NCI-H510A (cell line): Measurements from ENCODE around the gene SKIC3.

Experiments
- DNase-seq: peaks from one replicate; lab custom pipeline; 2025; lab: John Stamatoyannopoulos, UW

SKIC3 gene

GRCh38 chr5:95531491-95531890 is 23.3 kb downstream of the SKIC3 start:
- no peak for DNase-seq

GRCh38 chr5:95530416-95530815 is 24.4 kb downstream of the SKIC3 start:
- no peak for DNase-seq

- no peak for DNase-seq
These were observed 26.2 kb downstream of the SKIC3 start for GRCh38 chr5:95528565-95528964.

- no peak for DNase-seq
These were observed 27.9 kb downstream of the SKIC3 start for GRCh38 chr5:95526871-95527270.

- no peak for DNase-seq
These were observed 30.4 kb downstream of the SKIC3 start for GRCh38 chr5:95524423-95524822.

- DNase-seq: no peak
These were observed 34.6 kb downstream of the SKIC3 start for GRCh38 chr5:95520206-95520605.

GRCh38 chr5:95519681-95520080 is 35.1 kb downstream of the SKIC3 start:
- no peak for DNase-seq

GRCh38 chr5:95519151-95519550 is 35.6 kb downstream of the SKIC3 start:
- DNase-seq: no peak

GRCh38 chr5:95518417-95518816 is 36.4 kb downstream of the SKIC3 start:
- DNase-seq: no peak

GRCh38 chr5:95511606-95512005 is 43.2 kb downstream of the SKIC3 start:
- DNase-seq: no peak

- no peak for DNase-seq
These were observed 46.2 kb downstream of the SKIC3 start for GRCh38 chr5:95508550-95508949.
